Epithelial cell of prostate (primary cell): Measurements from ENCODE around the gene CAPG.
A peak's percentile ranks its signal among the peaks of the same experiment; 100 is the strongest.
"Not testable (repeated sequence)": the region's sequence is repeated elsewhere in the genome, so short reads cannot be mapped to it uniquely, and the experiment has no call there.

Experiments
- DNase-seq: peaks from one replicate; pipeline ENCODE4 v3.0.0-alpha.2; 2011; ENCODE audit warnings: low read depth, low spot score
- H3K27ac ChIP-seq: fragments of 450-650 bp; 2 replicates; pipeline ENCODE4 v1.5.1; 2017; ENCODE audit warnings: mild to moderate bottlenecking

CAPG gene

DNA sequence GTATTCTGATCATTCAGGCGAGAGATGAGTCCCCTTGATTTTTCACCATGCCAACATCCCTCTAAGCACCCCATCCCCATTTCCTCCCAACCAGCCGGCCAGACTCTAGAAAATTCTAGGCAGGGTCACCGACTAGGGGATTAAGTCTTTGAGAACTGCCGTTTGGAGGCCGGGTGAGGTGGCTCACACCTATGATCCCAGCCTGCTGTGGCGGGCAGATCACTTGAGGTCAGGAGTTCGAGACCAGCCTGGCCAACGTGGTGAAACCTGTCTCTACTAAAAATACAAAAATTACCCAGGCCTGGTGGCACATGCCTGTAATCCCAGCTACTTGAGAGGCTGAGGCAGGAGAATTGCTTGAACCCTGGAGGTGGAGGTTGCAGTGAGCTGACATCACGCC is 29.4 kb upstream of the CAPG start:
- DNase-seq, H3K27ac ChIP-seq: not testable (repeated sequence)

DNA sequence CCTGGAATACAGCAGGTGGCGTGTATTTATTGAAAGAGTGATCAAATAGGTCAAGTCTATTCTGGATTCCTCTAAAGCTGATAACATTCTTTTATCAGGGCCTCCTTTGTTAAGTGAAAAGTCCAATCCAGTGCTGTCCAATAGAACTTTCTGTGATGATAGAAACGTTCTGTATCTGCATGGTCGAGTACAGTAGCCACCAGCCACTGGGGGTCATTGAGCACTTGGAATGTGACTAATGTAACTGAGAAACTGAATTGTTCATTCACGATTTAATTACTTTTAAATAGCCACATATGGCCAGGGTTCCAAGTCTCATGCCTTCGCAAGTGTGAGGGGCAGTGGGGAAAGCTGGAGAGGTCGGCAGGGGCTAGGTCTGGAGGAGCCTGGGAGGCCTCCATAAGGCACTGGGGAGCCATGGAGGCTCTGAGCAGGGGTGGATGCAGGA is 28.9 kb upstream of the CAPG start:
- no peak for DNase-seq
- no peak overlapping the region for H3K27ac ChIP-seq

DNA sequence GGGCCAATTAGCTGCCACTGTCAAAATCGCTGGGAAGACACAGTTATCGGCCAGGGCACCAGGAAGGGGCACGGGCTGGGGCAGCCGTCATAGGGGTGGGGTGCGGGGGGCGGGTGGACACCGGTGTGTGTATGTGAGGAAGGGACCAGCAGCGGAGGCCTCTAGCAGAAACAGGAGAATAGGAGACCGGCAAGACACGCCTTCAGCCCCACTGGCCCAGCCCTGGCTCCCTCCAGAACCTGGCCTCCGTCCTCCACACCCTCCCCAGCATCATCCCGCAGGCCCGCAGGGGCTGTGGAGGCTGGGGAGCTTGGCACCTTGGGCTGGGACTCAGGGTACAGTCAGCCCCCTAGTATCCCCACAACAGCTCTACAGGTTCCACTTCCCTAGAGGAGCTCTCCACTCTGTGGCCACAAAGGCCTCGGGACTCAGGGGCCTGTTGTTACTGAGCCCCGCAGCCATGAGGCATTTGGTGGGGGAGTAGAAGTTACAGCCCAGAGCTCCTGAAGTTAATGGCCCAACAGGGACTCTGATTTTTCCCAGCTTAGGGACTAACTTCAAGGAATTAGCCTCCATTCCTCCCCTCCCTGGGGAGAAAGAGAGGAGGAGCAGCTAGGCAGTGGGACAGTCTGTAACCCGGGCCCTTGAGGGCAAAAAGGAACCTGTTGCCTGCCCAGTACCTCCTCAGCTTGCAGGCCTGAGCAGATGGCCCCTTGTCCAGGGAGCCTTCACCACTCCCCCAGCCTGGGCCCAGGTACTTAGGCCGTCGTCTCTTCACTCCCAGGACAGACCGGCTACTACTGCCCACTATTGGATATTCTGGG is 28.2 kb upstream of the CAPG start:
- DNase-seq = no peak
- H3K27ac ChIP-seq = peak overlapping the region; percentile 68

DNA sequence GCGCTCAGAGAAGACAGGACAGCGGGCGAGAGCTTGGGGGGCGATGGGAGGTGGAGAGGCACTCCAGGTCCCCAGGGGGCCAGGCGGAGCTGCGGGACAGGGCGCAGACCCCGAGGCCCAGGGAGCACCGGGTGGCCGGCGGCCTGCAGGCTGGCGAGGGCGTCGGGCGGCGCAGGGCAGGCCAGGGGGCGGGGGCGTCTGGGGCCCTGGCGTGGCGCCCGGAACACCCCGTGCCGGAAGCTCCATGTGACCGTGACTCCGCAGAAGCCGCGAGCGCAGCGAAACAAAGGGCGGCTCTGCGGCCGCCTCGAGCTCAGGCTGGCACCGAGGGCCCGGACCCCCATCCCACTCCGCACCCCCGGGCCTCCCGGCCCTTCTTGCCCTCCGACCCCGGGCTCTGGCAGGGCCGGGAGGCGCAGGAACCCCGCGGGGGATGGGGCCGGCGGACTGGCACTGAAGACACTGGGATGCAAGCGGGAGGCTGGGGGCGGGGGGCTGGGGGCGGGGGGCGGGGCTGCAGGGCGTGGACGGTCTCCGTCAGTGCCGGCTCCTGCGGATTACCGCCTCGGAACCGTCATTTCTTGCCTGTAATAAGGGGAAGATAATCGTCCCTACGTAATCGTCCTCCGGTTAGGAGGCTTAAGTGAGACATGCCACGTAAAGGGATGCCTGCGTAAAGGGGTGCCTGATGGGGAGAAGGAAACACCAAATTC is 27.5 kb upstream of the CAPG start:
- H3K27ac ChIP-seq = peak overlapping the region; percentile 68
- no peak for DNase-seq

DNA sequence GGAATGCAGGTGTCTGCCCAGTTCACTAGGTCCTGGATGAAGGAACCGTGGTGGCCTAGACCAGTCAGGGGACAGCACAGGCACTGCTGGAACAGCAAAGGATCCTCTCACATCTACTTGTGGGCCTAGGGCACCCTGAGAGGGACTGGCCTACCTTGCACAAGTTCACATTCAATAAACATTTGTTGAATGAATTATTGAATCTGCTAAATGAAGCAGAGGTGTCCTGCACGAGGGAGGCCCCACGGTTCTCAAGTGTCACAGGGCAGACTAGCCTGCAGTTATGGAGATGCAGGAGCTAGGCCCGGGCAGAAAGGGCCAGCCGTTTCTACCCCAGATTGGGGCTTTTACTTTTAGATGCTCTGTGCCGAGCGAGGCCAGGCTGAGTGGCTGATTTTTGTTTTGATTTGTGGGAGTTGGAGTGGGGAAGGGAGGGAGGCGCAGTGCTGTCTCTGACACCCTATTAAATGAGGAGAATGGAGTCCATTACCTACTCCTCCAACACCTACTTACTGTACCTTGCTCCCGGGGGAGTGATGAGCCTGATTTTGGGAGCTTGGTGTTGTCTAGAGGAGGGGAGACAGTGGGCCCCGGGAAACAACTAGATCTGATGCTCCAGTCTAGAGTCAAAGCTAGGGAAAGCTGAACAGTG is 26.8 kb upstream of the CAPG start:
- DNase-seq = no peak
- peak overlapping the region; percentile 68 for H3K27ac ChIP-seq

DNA sequence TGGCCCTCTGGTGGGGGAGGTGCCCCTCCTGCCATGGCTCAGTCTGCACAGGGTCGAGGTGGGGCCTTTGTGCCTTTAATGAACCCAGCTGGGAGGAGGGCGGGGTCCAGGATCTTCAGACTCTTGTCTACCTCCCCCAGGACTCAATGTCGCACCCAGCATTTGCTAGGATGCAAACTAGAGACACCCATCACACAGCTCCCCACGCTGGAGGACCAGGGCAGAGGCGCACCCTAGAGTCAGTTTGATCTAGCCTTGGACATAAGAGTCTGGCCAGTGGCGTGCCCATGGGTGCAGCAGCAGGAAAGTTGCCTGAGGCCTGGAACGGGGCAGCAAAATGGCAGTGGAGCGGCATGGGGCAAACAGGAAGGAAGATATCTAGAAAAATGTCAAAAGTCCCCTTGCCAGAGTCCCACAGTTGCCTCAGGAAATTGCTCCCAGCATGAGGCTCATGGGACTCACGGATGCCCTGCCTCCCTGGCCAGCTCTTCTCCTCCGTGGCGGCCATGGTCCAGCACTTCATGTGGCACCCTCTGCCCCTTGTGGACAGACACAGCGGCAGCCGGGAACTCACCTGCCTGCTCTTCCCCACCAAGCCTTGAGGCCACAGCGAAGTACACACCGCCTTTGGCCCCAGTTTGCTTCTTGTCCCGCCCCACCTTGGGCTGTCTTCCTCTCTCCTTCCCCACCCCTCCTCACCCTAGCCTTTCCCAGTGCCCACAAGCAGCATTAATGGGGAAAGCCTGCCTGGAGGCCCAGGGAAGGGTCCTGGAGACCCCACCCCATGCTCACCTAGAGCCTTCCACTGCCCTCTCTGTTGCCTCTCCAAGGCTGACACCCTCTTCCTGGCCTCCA is 26.0 kb upstream of the CAPG start:
- peak overlapping the region; percentile 68 for H3K27ac ChIP-seq
- no peak for DNase-seq

DNA sequence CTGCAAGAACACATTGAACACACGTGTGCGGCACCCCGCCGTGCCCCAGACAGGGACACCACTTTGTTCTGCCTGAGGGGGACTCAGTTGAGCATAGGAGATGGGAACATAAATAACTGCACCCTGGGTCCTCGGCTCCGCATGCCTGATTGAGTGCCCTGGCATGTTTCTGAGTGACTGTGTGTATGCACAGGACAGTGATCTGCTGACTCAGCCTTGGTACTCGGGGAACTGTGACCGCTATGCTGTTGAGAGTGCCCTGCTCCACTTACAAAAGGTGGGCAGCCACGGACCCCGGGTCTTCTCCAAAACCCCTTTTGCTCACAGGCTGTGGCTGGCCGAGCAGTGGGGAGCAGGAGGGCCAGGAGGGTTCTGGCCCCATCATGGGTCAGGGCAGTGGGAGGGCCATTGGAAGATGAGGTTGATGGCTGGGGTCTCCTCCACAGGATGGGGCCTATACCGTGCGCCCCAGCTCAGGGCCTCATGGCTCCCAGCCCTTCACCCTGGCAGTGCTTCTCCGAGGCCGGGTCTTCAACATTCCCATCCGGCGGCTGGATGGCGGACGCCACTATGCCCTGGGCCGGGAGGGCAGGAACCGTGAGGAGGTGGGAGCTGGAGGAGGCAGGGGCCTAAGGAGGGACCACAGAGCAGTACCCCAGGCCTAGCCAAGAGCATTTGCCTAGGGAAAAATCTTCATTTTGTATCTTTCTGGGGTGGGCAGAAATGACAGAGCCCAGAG is 25.2 kb upstream of the CAPG start:
- no peak for DNase-seq
- H3K27ac ChIP-seq = no peak overlapping the region

DNA sequence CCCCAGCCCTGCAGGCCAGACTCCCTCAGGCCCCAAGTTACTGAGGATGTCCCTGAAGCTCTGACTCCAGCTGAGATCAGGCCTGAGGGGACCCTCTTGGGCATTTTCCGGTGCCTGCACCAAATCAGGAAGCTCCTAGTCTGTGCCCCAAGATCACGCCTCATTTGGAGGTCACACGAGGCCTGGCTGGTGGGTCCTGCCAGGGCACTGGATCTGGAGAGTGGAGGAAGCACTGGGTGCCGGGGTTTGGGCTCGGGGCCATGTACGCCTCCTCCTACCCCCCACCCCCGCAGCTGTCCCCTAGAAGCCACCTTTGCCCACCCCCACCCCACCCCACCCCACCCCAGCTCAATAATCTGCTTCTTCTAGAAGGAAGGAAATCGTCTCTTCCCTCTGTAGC is 24.5 kb upstream of the CAPG start:
- no peak for DNase-seq
- H3K27ac ChIP-seq = peak overlapping the region; percentile 58

DNA sequence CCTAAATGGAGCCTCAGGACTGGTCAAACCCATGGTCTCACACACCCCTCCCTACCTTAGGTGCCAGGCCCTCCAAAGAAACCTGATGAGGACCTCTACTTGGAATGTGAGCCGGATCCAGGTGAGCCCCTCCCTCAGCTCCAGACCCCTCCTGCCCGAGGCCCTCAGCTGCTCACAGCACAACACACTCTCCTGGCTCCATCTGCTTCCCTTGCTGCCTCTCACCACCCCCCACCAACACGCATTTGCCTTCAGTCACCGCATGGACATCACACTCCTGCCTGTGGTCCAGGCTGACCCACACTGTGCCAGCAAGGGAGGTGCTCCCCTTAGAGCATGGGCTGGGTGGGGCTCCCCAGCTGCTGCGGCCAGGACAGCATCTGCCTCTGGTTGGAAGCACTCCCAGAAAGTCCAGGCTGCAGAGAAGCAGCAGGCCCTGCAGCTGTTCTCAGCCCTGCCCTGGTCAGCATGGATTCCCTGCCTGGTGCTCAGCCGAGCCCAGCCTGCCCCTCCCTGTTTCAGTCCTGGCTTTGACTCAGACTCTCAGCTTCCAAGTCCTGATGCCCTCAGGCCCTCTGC is 23.4 kb upstream of the CAPG start:
- peak; percentile 58 for DNase-seq
- peak overlapping the region; percentile 58 for H3K27ac ChIP-seq

DNA sequence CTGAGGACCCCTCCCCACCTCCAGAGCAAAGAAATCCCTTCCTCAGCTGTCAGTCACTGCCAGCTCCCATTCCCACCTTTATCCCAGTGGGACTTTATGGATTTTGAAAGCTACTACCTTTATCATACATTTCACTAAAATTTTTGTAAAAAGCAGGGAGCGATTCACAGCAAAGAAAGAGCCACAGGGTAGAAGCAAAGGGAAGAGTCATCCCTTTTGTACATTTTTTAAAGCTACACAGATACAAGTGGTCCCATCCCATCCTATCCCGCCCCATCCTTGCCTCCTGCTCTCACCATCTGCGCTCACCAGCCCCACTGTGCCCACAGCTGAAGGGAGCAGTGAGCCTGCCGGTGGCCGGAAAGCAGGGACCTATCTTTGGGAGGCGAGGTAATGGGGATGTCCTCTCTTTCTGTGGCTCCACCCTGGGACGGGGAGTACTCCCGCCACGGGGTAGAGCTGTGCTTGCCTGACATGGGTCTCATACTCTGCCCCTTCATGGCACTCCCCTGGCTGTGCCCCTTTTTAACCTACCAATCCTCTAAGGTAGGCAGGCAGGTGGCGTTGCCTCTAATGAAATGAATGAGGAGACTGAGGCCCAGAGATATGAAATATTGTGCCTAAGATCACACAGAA is 21.5 kb upstream of the CAPG start:
- no peak overlapping the region for H3K27ac ChIP-seq
- no peak for DNase-seq

DNA sequence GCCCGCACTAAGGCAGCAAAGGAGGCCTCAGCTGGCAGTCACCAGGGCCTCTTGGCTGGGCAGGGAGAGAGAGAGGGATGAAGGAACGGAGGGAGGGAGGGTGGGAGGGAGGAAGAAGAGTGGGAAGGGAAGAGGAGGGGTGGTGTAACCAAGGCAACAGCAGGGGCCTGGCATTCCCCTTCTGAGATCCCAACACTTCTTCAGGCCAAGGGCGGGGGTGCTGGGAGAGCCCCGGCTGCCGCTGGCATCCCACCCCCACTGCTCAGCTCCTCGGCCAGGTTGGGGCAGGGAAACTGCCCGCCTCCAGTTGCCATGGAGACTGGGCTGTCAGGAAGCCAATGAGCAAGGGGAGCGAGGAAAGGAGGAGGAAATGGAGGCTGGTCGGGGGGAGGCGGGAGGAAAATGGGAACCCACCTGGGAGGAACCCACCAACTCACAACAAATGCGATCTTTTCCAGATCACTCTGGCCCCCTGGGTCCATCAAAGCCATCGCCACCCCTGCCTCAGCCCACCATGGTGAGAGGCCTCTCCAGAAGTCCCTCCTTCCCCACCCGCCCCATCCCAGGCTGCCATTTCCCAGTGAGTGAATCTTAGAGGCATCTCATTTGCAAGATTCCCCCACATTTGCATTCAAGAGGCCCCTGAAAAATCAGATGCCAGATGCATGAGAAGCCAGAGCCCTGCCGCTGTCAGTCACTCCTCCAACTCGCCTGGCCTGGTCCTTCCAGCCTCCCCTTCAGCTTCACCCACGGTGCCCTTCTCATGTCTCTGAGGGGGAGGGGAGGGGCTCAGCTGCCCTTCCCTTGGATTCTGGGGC is 20.8 kb upstream of the CAPG start:
- DNase-seq = no peak
- no peak overlapping the region for H3K27ac ChIP-seq

DNA sequence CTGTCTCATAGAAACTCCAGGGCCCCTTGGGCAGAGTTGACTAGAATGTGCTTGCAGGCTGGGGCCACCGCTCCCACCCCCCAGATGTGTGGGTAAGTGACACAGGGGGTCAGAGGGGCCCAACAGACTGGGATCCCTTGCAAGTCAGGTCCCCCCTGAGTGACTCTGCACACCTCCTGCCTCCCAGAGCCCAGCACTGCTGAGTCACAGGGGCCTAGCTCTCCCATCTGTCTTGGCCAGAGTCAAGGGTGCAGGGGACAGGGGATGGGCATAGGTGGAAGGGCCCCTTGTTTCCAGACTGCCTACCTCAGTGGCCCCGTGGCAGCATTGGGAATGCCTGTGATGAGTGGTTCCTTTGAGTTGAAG is 19.7 kb upstream of the CAPG start:
- H3K27ac ChIP-seq = no peak overlapping the region
- DNase-seq = no peak

DNA sequence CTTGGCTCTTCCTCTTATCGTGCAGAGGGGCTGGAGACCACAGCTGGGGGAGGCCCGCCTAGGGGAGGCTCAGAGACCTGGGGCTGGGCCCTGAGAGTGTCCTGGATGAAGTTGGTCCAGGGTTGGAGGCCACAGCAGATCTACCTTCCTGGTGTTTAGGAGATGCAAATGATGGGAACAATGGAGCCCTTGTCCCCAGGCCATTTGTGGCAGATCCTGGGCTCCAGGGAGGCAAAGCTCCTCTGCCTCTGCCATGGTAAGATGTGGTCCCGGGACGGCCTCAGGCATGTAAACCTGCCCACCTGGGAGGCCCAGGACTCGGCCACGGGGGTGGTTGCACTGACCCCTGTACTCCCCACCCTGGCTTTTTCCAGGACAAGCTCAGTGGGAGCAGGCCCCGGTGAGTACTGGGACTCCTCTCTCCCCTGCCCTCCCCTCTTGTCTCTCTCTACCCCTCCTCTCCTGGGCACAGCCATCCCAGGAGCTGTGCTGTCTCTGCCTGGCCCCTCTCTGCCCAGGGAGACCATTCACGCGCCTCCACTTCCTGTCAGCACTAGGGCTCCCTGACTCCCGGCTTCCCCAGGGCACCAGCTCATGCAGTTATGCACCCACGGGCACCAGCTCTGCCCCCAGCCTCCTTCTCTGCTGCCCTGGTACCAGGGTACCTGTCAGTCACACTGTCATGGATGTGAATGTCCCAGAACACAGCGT is 19.2 kb upstream of the CAPG start:
- DNase-seq = no peak
- H3K27ac ChIP-seq = no peak overlapping the region

DNA sequence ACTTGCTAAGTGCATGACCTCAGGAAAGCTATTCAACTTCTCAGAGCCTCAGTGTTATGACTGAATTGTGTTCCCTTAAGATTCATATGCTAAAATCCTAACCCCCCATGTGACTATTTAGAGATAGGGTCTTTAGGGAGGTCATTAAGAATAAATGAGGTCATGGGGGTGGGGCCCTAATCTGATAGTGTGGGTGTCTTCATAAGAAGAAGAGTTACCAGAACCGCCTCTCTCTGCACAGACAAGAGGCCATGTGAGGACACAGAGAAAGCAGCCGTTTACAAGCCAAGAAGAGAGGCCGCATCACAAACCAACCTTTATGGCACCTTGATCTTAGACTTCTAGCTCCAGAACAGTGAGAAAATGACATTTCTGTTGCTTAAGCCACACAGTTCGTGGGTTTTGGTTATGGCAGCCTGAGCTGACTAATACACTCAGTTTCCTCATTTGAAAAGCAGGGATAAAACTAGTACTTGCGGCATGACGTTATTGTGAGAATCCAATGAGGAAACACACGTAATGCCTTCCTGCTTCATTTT is 18.2 kb upstream of the CAPG start:
- no peak overlapping the region for H3K27ac ChIP-seq
- DNase-seq = no peak

DNA sequence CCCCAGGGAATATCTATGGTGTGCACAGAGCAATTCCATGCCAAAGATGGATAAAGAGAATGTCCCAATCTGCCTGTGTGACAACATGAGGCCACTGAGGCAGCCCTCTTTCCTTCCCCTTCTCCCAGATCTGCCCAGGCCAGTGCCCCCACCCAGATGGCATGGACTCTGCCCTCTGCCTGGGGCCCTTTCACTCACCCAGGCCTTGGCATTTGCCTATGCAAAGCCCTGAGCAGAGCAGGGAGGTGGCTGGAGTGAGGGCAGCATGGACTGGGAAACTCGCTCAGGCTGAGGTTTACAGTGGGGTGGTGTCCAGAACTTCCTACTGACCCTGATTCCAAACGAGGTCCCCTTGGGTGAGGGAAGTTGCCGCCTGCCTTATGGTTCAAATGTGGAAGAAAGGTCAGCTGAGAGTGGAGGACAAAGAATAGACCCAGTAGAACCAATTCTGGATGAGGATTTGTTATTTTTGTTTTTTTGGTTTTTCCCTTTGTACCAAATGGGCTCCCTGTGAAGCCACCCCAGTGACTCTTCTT is 17.2 kb upstream of the CAPG start:
- H3K27ac ChIP-seq = no peak overlapping the region
- DNase-seq = no peak

DNA sequence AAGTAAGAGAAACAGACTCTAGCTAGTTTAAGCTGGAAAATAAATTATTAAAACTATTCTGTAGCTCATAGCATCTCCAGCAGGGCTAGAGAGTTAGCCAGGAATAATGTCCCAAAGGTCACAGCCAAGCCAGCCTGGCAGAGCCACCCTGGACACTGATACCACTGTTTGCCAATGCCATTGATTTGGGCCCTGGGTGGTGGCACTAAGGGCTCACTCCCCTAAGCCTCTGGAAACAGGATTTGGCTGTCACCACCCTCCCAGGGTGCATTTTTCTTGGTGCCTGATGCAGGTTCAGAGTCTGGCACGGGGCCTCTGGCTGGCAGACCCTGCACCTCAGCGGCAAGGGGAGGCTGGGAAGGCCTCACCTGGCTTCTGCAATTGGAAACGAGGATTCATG is 15.4 kb upstream of the CAPG start:
- H3K27ac ChIP-seq = no peak overlapping the region
- no peak for DNase-seq

DNA sequence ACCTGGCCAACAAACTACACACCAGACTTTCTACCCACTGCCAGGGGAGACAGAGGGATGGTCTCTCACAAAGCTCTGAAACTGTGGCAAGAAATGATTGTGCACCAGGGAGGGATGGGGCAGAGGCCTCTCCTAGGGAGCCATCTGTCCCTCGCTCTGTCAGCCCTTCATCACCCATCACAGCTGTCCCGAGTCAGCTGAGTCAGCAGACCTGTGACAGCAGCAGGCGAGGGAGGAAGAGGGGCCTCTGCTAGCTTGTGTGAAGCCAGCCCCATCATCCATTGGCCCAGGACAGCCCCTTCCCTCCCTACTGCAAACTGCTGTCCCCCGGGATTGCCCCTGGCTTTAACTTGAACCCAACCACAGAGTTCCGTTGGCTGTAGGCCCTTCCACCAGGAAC is 13.4 kb upstream of the CAPG start:
- H3K27ac ChIP-seq = no peak overlapping the region
- no peak for DNase-seq
